ENCODE results near the gene SH3RF1. TPM values are rescaled to one million over a fixed set of nuclear protein-coding genes. Genes with fewer than 3 reads are reported as not detected.

The SH3RF1 gene
- total and polyA plus RNA-seq, 10 of the 15 experiments (the other 5 are each of a cell fraction or from before 2014, with no cell fraction given) = 4.5 to 22.5 (median 10.4) TPM

- no peak for TF ChIP-seq IRF3 (IDR thresholded peaks at IDR 0.05)
- no peak for TF ChIP-seq E2F8 (IDR thresholded peaks at IDR 0.05; ENCODE audit: low read depth, partially characterized antibody)
- TF ChIP-seq ZNF622 (IDR thresholded peaks at IDR 0.05) = no peak
- TF ChIP-seq YBX1 (IDR thresholded peaks at IDR 0.05) = no peak
Measured at GRCh38 chr4:169109035-169109675, 161.6 kb downstream of the SH3RF1 start (continued).

- 98% methylated on average over 4 of the region's 4 CpGs for WGBS (ENCODE audit: insufficient coverage, insufficient replicate concordance, low lambda C conversion rate, missing lambda C conversion rate)
- no peak for ATAC-seq
- TF ChIP-seq KDM1A (IDR thresholded peaks at IDR 0.05; ENCODE audit: borderline replicate concordance) (no peak), IRF3 (IDR thresholded peaks at IDR 0.05) (no peak), MAX (IDR thresholded peaks at IDR 0.05; ENCODE audit: low read depth, low read length) (no peak), PBX3 (IDR thresholded peaks at IDR 0.05; ENCODE audit: insufficient replicate concordance, low read depth, low read length) (no peak), IKZF1 (conservative IDR thresholded peaks at IDR 0.05) (no peak), PRDM15 (CRISPR knock-in tag; IDR thresholded peaks at IDR 0.05) (no peak)
- Histone ChIP-seq H3K4me3 (no peak overlapping the region), H3K79me2 (ENCODE audit: control insufficient read depth, insufficient read depth, low read length) (no peaks in the 10 kb centered on the region), H3K4me2 (ENCODE audit: control insufficient read depth, insufficient read depth) (no peak overlapping the region), H4K20me1 (ENCODE audit: control insufficient read depth, insufficient read depth) (no peaks in the 10 kb centered on the region), H3K9ac (ENCODE audit: control insufficient read depth, insufficient read depth, low read length) (no peak overlapping the region), H2AFZ (ENCODE audit: control insufficient read depth, low read depth, low read length) (no peak overlapping the region), H3K4me1 (ENCODE audit: control insufficient read depth, insufficient read depth, low read length) (no peaks in the 10 kb centered on the region), H3K27ac (ENCODE audit: control insufficient read depth, insufficient read depth) (no peak overlapping the region), H3K9me3 (replicated peaks; ENCODE audit: control insufficient read depth, insufficient read depth, low read length) (no peaks in the 10 kb centered on the region), H3K36me3 (ENCODE audit: control insufficient read depth in 2 of 2, insufficient read depth in 2 of 2, low read length in 1 of 2) (peaks cover 8% of the 10 kb centered on the region in 2 experiments), H3K27me3 (replicated peaks in 1 of 2; ENCODE audit: control insufficient read depth in 2 of 2, insufficient read depth in 2 of 2, low read length in 1 of 2) (no peaks in the 10 kb centered on the region)
- RAD21 ChIA-PET (ENCODE audit: unreplicated experiment) = no interaction called here
- intact Hi-C loops (cut with micrococcal nuclease; ENCODE audit: unreplicated experiment) (no loop called here), in situ Hi-C loops (cut with MboI) (no loop called here)
- FAIRE-seq = no peak
- no peak for DNase-seq (ENCODE audit: low read depth, low spot score)
- POLR2A ChIA-PET = interaction anchor here (0.5 kb wide), 1 partner anchor 23 kb away, joined by 3 read pairs; no protein-coding TSS in a partner anchor
- SMC1A ChIA-PET (ENCODE audit: uncharacterized antibody, unreplicated experiment) = interaction anchor here (0.5 to 1.9 kb wide), 6 partner anchors 9 to 909 kb away, joined by 3 to 9 read pairs (median 4); no protein-coding TSS in a partner anchor
- CTCF ChIA-PET = interaction anchor here (1.5 kb wide), 1 partner anchor 10 kb away, joined by 3 read pairs; no protein-coding TSS in a partner anchor
- no TSS peak for BruUV-seq (replicated peaks)
Measured at GRCh38 chr4:169108303-169108702, 162.5 kb downstream of the SH3RF1 start.

All from GM12878 (cell line).